ENCODE results near the gene MRPL24. TPM values are rescaled to one million over a fixed set of nuclear protein-coding genes. Genes with fewer than 3 reads are reported as not detected.

The MRPL24 gene
- total and polyA plus RNA-seq, 9 of the 15 experiments (the other 6 are each of a cell fraction or from before 2014, with no cell fraction given), result 74.3 to 267 (median 113) TPM

DNA sequence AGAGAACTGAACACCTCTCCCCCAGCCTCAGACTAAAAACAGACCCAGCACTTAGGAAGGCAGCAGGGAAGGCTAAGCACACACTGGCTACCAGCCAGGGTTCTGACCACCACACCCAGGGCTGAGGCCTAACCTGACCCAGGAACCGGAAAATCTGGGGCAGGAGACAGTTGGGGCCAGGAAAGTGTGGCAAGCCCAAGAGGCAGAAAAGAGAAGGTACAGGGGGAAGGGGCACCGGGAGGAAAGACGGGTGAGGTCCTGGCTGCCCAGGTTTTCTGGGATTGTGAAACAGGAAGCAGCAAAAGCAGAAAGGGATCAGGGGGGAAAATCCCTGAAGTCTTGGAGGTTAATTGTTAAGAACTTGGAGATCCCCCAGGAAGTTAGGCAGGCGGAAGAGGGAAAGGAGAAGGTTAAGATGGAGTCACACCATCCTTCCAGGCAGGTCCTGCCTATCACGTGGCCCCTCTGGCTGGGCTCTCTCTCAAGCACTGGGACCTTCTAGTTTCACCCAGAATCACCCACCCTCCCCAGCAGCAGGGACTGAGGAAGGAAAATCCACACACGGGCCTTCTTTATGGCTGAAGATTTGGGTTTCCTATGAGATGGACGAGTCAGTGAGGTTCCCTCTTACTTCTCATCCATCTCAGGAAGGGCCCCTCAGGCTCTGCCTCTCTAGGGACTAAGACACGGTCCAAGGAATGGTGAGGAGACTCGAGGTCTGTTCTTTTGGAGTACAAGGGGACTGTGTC is 8.0 kb upstream of the MRPL24 start:
- intact Hi-C loops (cut with micrococcal nuclease), result no loop called here
- no TSS peak for BruUV-seq (replicated peaks)
- H3K4me1 ChIP-seq (replicated peaks in 1 of 2; ENCODE audit: control insufficient read depth in 2 of 2, insufficient read depth in 2 of 2, low read length in 2 of 2), result peaks cover 34 to 44% of the 10 kb centered on the region in 2 experiments
- TF ChIP-seq, protein P1, sequence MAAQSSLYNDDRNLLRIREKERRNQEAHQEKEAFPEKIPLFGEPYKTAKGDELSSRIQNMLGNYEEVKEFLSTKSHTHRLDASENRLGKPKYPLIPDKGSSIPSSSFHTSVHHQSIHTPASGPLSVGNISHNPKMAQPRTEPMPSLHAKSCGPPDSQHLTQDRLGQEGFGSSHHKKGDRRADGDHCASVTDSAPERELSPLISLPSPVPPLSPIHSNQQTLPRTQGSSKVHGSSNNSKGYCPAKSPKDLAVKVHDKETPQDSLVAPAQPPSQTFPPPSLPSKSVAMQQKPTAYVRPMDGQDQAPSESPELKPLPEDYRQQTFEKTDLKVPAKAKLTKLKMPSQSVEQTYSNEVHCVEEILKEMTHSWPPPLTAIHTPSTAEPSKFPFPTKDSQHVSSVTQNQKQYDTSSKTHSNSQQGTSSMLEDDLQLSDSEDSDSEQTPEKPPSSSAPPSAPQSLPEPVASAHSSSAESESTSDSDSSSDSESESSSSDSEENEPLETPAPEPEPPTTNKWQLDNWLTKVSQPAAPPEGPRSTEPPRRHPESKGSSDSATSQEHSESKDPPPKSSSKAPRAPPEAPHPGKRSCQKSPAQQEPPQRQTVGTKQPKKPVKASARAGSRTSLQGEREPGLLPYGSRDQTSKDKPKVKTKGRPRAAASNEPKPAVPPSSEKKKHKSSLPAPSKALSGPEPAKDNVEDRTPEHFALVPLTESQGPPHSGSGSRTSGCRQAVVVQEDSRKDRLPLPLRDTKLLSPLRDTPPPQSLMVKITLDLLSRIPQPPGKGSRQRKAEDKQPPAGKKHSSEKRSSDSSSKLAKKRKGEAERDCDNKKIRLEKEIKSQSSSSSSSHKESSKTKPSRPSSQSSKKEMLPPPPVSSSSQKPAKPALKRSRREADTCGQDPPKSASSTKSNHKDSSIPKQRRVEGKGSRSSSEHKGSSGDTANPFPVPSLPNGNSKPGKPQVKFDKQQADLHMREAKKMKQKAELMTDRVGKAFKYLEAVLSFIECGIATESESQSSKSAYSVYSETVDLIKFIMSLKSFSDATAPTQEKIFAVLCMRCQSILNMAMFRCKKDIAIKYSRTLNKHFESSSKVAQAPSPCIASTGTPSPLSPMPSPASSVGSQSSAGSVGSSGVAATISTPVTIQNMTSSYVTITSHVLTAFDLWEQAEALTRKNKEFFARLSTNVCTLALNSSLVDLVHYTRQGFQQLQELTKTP (IDR thresholded peaks at IDR 0.05; ENCODE audit: low read depth in 1 of 2, partially characterized antibody in 2 of 2), result peak in 1 of 2 experiments; percentile 75
- TF ChIP-seq, protein P2, sequence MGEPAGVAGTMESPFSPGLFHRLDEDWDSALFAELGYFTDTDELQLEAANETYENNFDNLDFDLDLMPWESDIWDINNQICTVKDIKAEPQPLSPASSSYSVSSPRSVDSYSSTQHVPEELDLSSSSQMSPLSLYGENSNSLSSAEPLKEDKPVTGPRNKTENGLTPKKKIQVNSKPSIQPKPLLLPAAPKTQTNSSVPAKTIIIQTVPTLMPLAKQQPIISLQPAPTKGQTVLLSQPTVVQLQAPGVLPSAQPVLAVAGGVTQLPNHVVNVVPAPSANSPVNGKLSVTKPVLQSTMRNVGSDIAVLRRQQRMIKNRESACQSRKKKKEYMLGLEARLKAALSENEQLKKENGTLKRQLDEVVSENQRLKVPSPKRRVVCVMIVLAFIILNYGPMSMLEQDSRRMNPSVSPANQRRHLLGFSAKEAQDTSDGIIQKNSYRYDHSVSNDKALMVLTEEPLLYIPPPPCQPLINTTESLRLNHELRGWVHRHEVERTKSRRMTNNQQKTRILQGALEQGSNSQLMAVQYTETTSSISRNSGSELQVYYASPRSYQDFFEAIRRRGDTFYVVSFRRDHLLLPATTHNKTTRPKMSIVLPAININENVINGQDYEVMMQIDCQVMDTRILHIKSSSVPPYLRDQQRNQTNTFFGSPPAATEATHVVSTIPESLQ (CRISPR knock-in tag; IDR thresholded peaks at IDR 0.05), result no peak
- 0 out of 2 replicates have a peak, but pooled peaks have one; percentile 8 for TF ChIP-seq ZBTB7A (IDR thresholded peaks at IDR 0.05; ENCODE audit: borderline replicate concordance, control insufficient read depth, low read depth, low read length)
- no peak for TF ChIP-seq TRIM24 (IDR thresholded peaks at IDR 0.05)
- peak; percentile 11; the same call in 1 of the 2 replicates for TF ChIP-seq CEBPB (tag; IDR thresholded peaks at IDR 0.05)
- TF ChIP-seq KDM2B (CRISPR knock-in tag; IDR thresholded peaks at IDR 0.05), result no peak
- TF ChIP-seq, protein P3, sequence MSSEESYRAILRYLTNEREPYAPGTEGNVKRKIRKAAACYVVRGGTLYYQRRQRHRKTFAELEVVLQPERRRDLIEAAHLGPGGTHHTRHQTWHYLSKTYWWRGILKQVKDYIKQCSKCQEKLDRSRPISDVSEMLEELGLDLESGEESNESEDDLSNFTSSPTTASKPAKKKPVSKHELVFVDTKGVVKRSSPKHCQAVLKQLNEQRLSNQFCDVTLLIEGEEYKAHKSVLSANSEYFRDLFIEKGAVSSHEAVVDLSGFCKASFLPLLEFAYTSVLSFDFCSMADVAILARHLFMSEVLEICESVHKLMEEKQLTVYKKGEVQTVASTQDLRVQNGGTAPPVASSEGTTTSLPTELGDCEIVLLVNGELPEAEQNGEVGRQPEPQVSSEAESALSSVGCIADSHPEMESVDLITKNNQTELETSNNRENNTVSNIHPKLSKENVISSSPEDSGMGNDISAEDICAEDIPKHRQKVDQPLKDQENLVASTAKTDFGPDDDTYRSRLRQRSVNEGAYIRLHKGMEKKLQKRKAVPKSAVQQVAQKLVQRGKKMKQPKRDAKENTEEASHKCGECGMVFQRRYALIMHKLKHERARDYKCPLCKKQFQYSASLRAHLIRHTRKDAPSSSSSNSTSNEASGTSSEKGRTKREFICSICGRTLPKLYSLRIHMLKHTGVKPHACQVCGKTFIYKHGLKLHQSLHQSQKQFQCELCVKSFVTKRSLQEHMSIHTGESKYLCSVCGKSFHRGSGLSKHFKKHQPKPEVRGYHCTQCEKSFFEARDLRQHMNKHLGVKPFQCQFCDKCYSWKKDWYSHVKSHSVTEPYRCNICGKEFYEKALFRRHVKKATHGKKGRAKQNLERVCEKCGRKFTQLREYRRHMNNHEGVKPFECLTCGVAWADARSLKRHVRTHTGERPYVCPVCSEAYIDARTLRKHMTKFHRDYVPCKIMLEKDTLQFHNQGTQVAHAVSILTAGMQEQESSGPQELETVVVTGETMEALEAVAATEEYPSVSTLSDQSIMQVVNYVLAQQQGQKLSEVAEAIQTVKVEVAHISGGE (CRISPR knock-in tag; IDR thresholded peaks at IDR 0.05), result peak in 1 of 3 experiments; percentile 40; a peak in 1 of 6 replicates
- no peak for TF ChIP-seq KLF10 (CRISPR knock-in tag; IDR thresholded peaks at IDR 0.05)
- TF ChIP-seq, protein P4, sequence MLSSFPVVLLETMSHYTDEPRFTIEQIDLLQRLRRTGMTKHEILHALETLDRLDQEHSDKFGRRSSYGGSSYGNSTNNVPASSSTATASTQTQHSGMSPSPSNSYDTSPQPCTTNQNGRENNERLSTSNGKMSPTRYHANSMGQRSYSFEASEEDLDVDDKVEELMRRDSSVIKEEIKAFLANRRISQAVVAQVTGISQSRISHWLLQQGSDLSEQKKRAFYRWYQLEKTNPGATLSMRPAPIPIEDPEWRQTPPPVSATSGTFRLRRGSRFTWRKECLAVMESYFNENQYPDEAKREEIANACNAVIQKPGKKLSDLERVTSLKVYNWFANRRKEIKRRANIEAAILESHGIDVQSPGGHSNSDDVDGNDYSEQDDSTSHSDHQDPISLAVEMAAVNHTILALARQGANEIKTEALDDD (IDR thresholded peaks at IDR 0.05), result peak; percentile 48; the same call in 1 of the 2 replicates

More for the DNA sequence above, 8.0 kb upstream of the MRPL24 start:
- in situ Hi-C loops (cut with MboI), result loop anchor here (25.0 kb wide), 1 partner anchor 1437 kb away; the partner anchor contains the start of genes FDPS, PKLR and RUSC1
- Histone ChIP-seq H3K4me3 (peak overlapping the region; percentile 95), H3K9ac (ENCODE audit: insufficient read depth in 1 of 2, low read depth in 2 of 2, low read length in 2 of 2) (peak overlapping the region; percentile 94 to 96), H2AFZ (ENCODE audit: low read depth, low read length) (no peak overlapping the region), H4K20me1 (replicated peaks; ENCODE audit: control insufficient read depth, insufficient read depth, low read length) (peaks cover 26% of the 10 kb centered on the region), H3K9me3 (replicated peaks; ENCODE audit: control insufficient read depth, insufficient read depth, low read depth, low read length) (no peaks in the 10 kb centered on the region), H3K27me3 (ENCODE audit: control insufficient read depth in 2 of 2, insufficient read depth in 2 of 2, low read length in 2 of 2) (no peaks in the 10 kb centered on the region), H3K36me3 (ENCODE audit: control insufficient read depth, insufficient read depth, low read length) (peaks cover 53% of the 10 kb centered on the region), H3K9me1 (ENCODE audit: control insufficient read depth, insufficient read depth, low read length) (no peaks in the 10 kb centered on the region), H3K4me2 (ENCODE audit: insufficient read depth, low read length) (peak overlapping the region; percentile 97), H3K79me2 (ENCODE audit: control insufficient read depth, insufficient read depth, low read length) (peaks cover 93% of the 10 kb centered on the region), H3K27ac (ENCODE audit: extremely low read depth, low read depth, low read length) (peak overlapping the region; percentile 89)
- peak in 1 of 4 experiments; percentile 73 for DNase-seq (ENCODE audit: extremely low read depth in 1 of 4, low spot score in 3 of 4)
- WGBS (ENCODE audit: insufficient coverage, low coverage, missing lambda C conversion rate), result 3% methylated on average over 8 of the region's 9 CpGs
- FAIRE-seq, result peak; percentile 49
- ATAC-seq, result peak; percentile 12
- POLR2A ChIA-PET, result no interaction called here
- CTCF ChIA-PET (ENCODE audit: low intra/inter-chr PET ratio), result no interaction called here
